ENCODE data around the gene SDK2. TPM values are rescaled to one million over a fixed set of nuclear protein-coding genes. Genes with fewer than 3 reads are reported as not detected.

SDK2 gene
- polyA plus RNA-seq, 1 of the 3 experiments (the other 2 are of a cell fraction): 0.02 TPM

- CTCF ChIA-PET: interaction anchor here (0.6 to 7.3 kb wide), 7 partner anchors 10 to 709 kb away, joined by 3 to 46 read pairs (median 3); no protein-coding TSS in a partner anchor
These were observed 153.4 kb downstream of the SDK2 start for GRCh38 chr17:73490851-73491250.

More at GRCh38 chr17:73490851-73491250, 153.4 kb downstream of the SDK2 start:
- no peak overlapping the region for H3K4me3 ChIP-seq (ENCODE audit: low read depth in 2 of 2, low read length in 1 of 2)
- no peak overlapping the region for H3K27ac ChIP-seq (ENCODE audit: low read depth in 2 of 2, low read length in 1 of 2)
- no peak overlapping the region for H2AFZ ChIP-seq (ENCODE audit: low read depth)
- H3K9ac ChIP-seq: no peak overlapping the region
- 73% methylated on average over 3 of the region's 3 CpGs for WGBS (ENCODE audit: low lambda C conversion rate)
- POLR2A ChIA-PET: interaction anchor here (2.8 kb wide), 1 partner anchor 16 kb away, joined by 8 read pairs; no protein-coding TSS in a partner anchor
- H3K79me2 ChIP-seq (ENCODE audit: insufficient read depth): no peaks in the 10 kb centered on the region
- H4K20me1 ChIP-seq (ENCODE audit: insufficient read depth): no peaks in the 10 kb centered on the region
- H3K4me1 ChIP-seq (ENCODE audit: control insufficient read depth in 1 of 2, insufficient read depth in 2 of 2, low read depth in 1 of 2, low read length in 1 of 2): peaks cover 0 to 57% of the 10 kb centered on the region in 2 experiments; a peak in 2 of 4 replicates
- no peaks in the 10 kb centered on the region for H3F3A ChIP-seq (replicated peaks; ENCODE audit: insufficient read depth)
- TF ChIP-seq ZBTB33 (IDR thresholded peaks at IDR 0.05; ENCODE audit: borderline replicate concordance, low read depth): no peak
- TF ChIP-seq ELF1 (IDR thresholded peaks at IDR 0.05): no peak
- TF ChIP-seq, protein P1, sequence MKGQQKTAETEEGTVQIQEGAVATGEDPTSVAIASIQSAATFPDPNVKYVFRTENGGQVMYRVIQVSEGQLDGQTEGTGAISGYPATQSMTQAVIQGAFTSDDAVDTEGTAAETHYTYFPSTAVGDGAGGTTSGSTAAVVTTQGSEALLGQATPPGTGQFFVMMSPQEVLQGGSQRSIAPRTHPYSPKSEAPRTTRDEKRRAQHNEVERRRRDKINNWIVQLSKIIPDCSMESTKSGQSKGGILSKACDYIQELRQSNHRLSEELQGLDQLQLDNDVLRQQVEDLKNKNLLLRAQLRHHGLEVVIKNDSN (IDR thresholded peaks at IDR 0.05; ENCODE audit: borderline replicate concordance, low read depth): no peak
- TF ChIP-seq RXRA (IDR thresholded peaks at IDR 0.05; ENCODE audit: borderline replicate concordance, low read depth): no peak
- TF ChIP-seq FOSL2 (IDR thresholded peaks at IDR 0.05; ENCODE audit: borderline replicate concordance, low read depth): no peak
- TF ChIP-seq NRF1 (IDR thresholded peaks at IDR 0.05; ENCODE audit: low read depth, low read length): no peak
- TF ChIP-seq EZH2phosphoT487 (IDR thresholded peaks at IDR 0.05; ENCODE audit: borderline replicate concordance, low read depth): no peak
- TF ChIP-seq RFX5 (IDR thresholded peaks at IDR 0.05; ENCODE audit: low read length): no peak
- TF ChIP-seq RAD21 (IDR thresholded peaks at IDR 0.05; ENCODE audit: low read length): no peak
- TF ChIP-seq RCOR1 (IDR thresholded peaks at IDR 0.05; ENCODE audit: low read length): no peak
- TF ChIP-seq NFIC (IDR thresholded peaks at IDR 0.05; ENCODE audit: borderline replicate concordance): no peak
- no peak for TF ChIP-seq TEAD4 (IDR thresholded peaks at IDR 0.05; ENCODE audit: borderline replicate concordance, insufficient read depth)
- TF ChIP-seq, protein P2, sequence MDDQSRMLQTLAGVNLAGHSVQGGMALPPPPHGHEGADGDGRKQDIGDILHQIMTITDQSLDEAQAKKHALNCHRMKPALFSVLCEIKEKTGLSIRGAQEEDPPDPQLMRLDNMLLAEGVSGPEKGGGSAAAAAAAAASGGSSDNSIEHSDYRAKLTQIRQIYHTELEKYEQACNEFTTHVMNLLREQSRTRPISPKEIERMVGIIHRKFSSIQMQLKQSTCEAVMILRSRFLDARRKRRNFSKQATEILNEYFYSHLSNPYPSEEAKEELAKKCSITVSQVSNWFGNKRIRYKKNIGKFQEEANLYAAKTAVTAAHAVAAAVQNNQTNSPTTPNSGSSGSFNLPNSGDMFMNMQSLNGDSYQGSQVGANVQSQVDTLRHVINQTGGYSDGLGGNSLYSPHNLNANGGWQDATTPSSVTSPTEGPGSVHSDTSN (IDR thresholded peaks at IDR 0.05): no peak
- TF ChIP-seq, protein P3, sequence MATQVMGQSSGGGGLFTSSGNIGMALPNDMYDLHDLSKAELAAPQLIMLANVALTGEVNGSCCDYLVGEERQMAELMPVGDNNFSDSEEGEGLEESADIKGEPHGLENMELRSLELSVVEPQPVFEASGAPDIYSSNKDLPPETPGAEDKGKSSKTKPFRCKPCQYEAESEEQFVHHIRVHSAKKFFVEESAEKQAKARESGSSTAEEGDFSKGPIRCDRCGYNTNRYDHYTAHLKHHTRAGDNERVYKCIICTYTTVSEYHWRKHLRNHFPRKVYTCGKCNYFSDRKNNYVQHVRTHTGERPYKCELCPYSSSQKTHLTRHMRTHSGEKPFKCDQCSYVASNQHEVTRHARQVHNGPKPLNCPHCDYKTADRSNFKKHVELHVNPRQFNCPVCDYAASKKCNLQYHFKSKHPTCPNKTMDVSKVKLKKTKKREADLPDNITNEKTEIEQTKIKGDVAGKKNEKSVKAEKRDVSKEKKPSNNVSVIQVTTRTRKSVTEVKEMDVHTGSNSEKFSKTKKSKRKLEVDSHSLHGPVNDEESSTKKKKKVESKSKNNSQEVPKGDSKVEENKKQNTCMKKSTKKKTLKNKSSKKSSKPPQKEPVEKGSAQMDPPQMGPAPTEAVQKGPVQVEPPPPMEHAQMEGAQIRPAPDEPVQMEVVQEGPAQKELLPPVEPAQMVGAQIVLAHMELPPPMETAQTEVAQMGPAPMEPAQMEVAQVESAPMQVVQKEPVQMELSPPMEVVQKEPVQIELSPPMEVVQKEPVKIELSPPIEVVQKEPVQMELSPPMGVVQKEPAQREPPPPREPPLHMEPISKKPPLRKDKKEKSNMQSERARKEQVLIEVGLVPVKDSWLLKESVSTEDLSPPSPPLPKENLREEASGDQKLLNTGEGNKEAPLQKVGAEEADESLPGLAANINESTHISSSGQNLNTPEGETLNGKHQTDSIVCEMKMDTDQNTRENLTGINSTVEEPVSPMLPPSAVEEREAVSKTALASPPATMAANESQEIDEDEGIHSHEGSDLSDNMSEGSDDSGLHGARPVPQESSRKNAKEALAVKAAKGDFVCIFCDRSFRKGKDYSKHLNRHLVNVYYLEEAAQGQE (IDR thresholded peaks at IDR 0.05; ENCODE audit: low read depth, low read length): no peak
- no peak for TF ChIP-seq MAX (IDR thresholded peaks at IDR 0.05; ENCODE audit: low read depth)
- TF ChIP-seq, protein P4, sequence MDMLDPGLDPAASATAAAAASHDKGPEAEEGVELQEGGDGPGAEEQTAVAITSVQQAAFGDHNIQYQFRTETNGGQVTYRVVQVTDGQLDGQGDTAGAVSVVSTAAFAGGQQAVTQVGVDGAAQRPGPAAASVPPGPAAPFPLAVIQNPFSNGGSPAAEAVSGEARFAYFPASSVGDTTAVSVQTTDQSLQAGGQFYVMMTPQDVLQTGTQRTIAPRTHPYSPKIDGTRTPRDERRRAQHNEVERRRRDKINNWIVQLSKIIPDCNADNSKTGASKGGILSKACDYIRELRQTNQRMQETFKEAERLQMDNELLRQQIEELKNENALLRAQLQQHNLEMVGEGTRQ (IDR thresholded peaks at IDR 0.05; ENCODE audit: borderline replicate concordance, low read depth, low read length): no peak
- no peak for TF ChIP-seq EP300 (IDR thresholded peaks at IDR 0.05; ENCODE audit: borderline replicate concordance in 1 of 2, low read depth in 1 of 2, low read length in 1 of 2)
- DNase-seq: no peak
- no peaks in the 10 kb centered on the region for H3K9me3 ChIP-seq
- no peaks in the 10 kb centered on the region for H3K9me2 ChIP-seq
- no peaks in the 10 kb centered on the region for H3K27me3 ChIP-seq (ENCODE audit: insufficient read depth)
- H3K36me3 ChIP-seq (replicated peaks in 1 of 2; ENCODE audit: control insufficient read depth in 1 of 2, insufficient read depth in 2 of 2, low read length in 1 of 2): no peaks in the 10 kb centered on the region
- H3K4me2 ChIP-seq: no peak overlapping the region
